ENCODE data around the gene FHOD3.

DNA sequence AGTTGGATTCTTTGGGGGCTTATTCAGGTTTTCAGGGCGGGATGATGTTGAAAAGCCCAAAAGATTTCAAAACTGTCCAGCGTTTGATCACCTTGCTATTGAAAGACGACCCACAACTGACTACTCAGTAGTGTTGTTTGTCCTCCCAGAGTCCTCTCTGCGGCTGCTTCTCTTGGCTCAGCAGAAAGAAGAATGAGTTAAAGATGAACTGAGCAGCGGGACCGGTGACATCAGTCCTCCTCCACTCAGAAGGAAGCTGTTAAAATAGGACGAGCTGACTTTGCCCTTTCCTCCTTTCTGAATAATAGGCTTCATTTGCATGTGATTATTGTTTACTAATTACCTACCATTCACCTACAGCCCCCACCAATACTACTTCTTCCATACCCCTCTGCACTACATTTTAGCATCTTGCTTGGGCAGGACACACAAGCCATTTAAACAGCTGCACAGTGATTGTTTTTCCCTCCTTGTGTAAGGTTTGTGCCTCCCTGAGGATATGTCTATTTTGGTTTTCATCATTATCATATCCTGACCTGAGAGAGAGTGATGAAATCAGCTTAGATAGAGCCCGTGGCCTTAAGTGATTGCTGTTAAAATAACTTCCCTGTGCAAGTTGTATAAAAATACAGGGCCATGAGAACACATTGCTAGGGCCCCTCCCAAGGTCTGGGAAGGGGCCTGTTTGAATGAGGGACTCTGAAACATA is 261.8 kb downstream of the FHOD3 start:
- TF ChIP-seq CTCF (IDR thresholded peaks at IDR 0.05): no peak
- TF ChIP-seq POLR2A (IDR thresholded peaks at IDR 0.05; ENCODE audit: low read depth): no peak
- no peak for TF ChIP-seq POLR2AphosphoS5 (IDR thresholded peaks at IDR 0.05)
- no peak for TF ChIP-seq EP300 (IDR thresholded peaks at IDR 0.05)

All from esophagus muscularis mucosa (tissue), 4 donors.